ENCODE measurements around the gene STAC. TPM values are rescaled to one million over a fixed set of nuclear protein-coding genes. Genes with fewer than 3 reads are reported as not detected.
A peak's percentile ranks its signal among the peaks of the same experiment; 100 is the strongest.

STAC gene
- total and polyA plus RNA-seq, 12 donors, result 0.13 to 1.5 (median 0.42) TPM

- no peak overlapping the region for H3K27ac ChIP-seq
- DNase-seq (no peak), ATAC-seq (no peak)
- no peaks in the 10 kb centered on the region for H3K36me3 ChIP-seq
- no peaks in the 10 kb centered on the region for H3K27me3 ChIP-seq
- H3K9me3 ChIP-seq, result no peaks in the 10 kb centered on the region
- 53 to 71% methylated on average over 1 of the region's 1 CpG for WGBS, 2 donors
- no peak overlapping the region for H3K4me3 ChIP-seq
- TF ChIP-seq, protein P1, sequence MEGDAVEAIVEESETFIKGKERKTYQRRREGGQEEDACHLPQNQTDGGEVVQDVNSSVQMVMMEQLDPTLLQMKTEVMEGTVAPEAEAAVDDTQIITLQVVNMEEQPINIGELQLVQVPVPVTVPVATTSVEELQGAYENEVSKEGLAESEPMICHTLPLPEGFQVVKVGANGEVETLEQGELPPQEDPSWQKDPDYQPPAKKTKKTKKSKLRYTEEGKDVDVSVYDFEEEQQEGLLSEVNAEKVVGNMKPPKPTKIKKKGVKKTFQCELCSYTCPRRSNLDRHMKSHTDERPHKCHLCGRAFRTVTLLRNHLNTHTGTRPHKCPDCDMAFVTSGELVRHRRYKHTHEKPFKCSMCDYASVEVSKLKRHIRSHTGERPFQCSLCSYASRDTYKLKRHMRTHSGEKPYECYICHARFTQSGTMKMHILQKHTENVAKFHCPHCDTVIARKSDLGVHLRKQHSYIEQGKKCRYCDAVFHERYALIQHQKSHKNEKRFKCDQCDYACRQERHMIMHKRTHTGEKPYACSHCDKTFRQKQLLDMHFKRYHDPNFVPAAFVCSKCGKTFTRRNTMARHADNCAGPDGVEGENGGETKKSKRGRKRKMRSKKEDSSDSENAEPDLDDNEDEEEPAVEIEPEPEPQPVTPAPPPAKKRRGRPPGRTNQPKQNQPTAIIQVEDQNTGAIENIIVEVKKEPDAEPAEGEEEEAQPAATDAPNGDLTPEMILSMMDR (IDR thresholded peaks at IDR 0.05), result peak in 1 of 9 donors; percentile 24
- H3K4me1 ChIP-seq, result no peaks in the 10 kb centered on the region
- intact Hi-C loops (cut with DNase I), result loop anchor here in 1 of 10 donors (2.0 kb wide), 1 partner anchor 119 kb away; no protein-coding TSS in a partner anchor
Observed at GRCh38 chr3:36408146-36408545, 27.8 kb downstream of the STAC start.

DNA sequence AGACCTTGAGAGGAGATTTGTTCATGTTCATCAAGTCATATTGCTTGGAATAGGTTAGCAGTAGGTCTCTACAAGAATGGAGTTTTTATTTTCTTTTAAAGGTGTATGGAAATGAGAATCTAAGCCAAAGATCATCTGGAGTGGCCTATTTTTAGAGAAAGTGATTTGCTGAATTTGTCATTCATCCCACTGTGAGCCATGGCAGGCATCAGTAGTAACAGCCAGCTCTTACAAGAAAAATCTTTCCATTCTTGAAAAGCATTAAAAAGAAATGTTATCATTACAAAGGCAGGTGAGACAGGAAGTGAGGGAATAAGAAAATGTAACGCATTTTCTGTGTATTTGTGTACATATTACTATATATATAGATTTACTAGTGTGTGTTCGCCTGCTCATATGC, 29.6 kb downstream of the STAC start:
- Histone ChIP-seq H3K27ac (no peak overlapping the region), H3K27me3 (no peaks in the 10 kb centered on the region), H3K4me3 (no peak overlapping the region), H3K36me3 (no peaks in the 10 kb centered on the region), H3K9me3 (peaks cover 0 to 6% (median 0%) of the 10 kb centered on the region in 11 donors), H3K4me1 (no peaks in the 10 kb centered on the region)
- ATAC-seq (no peak), DNase-seq (no peak)
- intact Hi-C loops (cut with DNase I), result loop anchor here in 1 of 10 donors (2.0 kb wide), 1 partner anchor 117 kb away; no protein-coding TSS in a partner anchor
- WGBS, 2 donors, result 76 to 84% methylated on average over 2 of the region's 2 CpGs
- TF ChIP-seq, protein P1 (IDR thresholded peaks at IDR 0.05), result no peak

- no peaks in the 10 kb centered on the region for H3K27me3 ChIP-seq
- WGBS, 2 donors, result 88 to 91% methylated on average over 1 of the region's 1 CpG
- no peaks in the 10 kb centered on the region for H3K36me3 ChIP-seq
- H3K9me3 ChIP-seq, result peaks cover 0 to 18% (median 0%) of the 10 kb centered on the region in 11 donors
- no peaks in the 10 kb centered on the region for H3K4me1 ChIP-seq
- intact Hi-C loops (cut with DNase I), result no loop called here
- DNase-seq (no peak), ATAC-seq (no peak)
- no peak overlapping the region for H3K4me3 ChIP-seq
- H3K27ac ChIP-seq, result no peak overlapping the region
- TF ChIP-seq, protein P1 (IDR thresholded peaks at IDR 0.05), result no peak
Observed at GRCh38 chr3:36411587-36411986, 31.3 kb downstream of the STAC start.

GRCh38 chr3:36416599-36416998, 36.3 kb downstream of the STAC start:
- intact Hi-C loops (cut with DNase I), result no loop called here
- no peak for DNase-seq
- Histone ChIP-seq H3K4me3 (no peak overlapping the region), H3K27ac (no peak overlapping the region), H3K9me3 (peaks cover 0 to 18% (median 0%) of the 10 kb centered on the region in 11 donors), H3K27me3 (no peaks in the 10 kb centered on the region), H3K36me3 (no peaks in the 10 kb centered on the region), H3K4me1 (no peaks in the 10 kb centered on the region)
- ATAC-seq, result no peak
- TF ChIP-seq, protein P1 (IDR thresholded peaks at IDR 0.05), result no peak
- 2 to 90% methylated on average over 1 of the region's 1 CpG for WGBS, 2 donors
